Psoas muscle (tissue), 8 donors: Measurements from ENCODE around the gene MXRA7. TPM values are rescaled to one million over a fixed set of nuclear protein-coding genes. Genes with fewer than 3 reads are reported as not detected.

ENCODE experiments used
- ATAC-seq, 4 donors: fragments of 200-7000 bp; cut with Tn5 transposase; one replicate each; pipeline ENCODE4 v1.9.1; 2020; ENCODE audit warnings: moderate library complexity in 3 of 4, mild to moderate bottlenecking in 2 of 4
- DNase-seq, 2 donors: peaks; one replicate each; pipeline ENCODE4 v3.0.0-alpha.2; 2020
- H3K27ac ChIP-seq: fragments of 200-600 bp; one replicate; pipeline ENCODE4 v1.8.0; 2022
- H3K27me3 ChIP-seq, 3 donors: fragments of 200-600 bp in 1 of 3; one replicate each; pipeline versions ENCODE4 v1.6.1 to v1.8.0; 2013 to 2022; ENCODE audit warnings: low read length in 2 of 3, mild to moderate bottlenecking in 2 of 3, moderate library complexity in 1 of 3; ENCODE audit not compliant: insufficient read depth in 3 of 3
- H3K36me3 ChIP-seq, 2 donors: fragments of 200-600 bp in 1 of 2; one replicate each; pipeline versions ENCODE4 v1.6.1 to v1.8.0; 2013 to 2022; ENCODE audit warnings: low read depth in 1 of 2, mild to moderate bottlenecking in 1 of 2, moderate library complexity in 1 of 2; ENCODE audit not compliant: insufficient read depth in 1 of 2
- H3K4me1 ChIP-seq: fragments of 200-600 bp; one replicate; pipeline ENCODE4 v1.8.0; 2022
- H3K4me3 ChIP-seq: fragments of 200-600 bp; one replicate; pipeline ENCODE4 v1.8.0; 2022; ENCODE audit warnings: mild to moderate bottlenecking
- H3K9me3 ChIP-seq: fragments of 200-600 bp; one replicate; pipeline ENCODE4 v1.8.0; 2022
- WGBS, 3 donors: extraction: QIAGEN DNeasy Blood & Tissue Kit; methylation state at CpG; one replicate each; pipeline versions ENCODE4 v1.1.6 to v1.1.7; 2013; 5-methylcytosine and 5-hydroxymethylcytosine counted together
- intact Hi-C, 2 donors: fragments of 100-400 bp; cut with DNase I; formaldehyde crosslinking; loops; one replicate each; pipeline versions ENCODE4 v1.11.0 to v1.14.2; 2022
- polyA plus RNA-seq, 3 donors: library from polyadenylated mRNA; stranded (reverse); fragments of 200-250 nt; gene quantifications; one replicate each; pipeline ENCODE4 v1.2.3, GENCODE V29; 2013
- total RNA-seq, 4 donors: library from RNA; stranded (reverse); fragmentation: NEBNext Ultra II Directional in 2 of 4; extraction: Animal tissue kit (Norgen Biotek cat#: 25700) in 2 of 4; gene quantifications; one replicate each; pipeline versions ENCODE4 v1.2.1 to v1.2.4, GENCODE V29; 2021 to 2023
- TF ChIP-seq, protein P1 (sequence below): fragments of 200-600 bp; IDR thresholded peaks from one replicate; pipeline ENCODE4 v1.8.0; 2022; ENCODE audit warnings: antibody characterized with exemption
- donor health status: healthy with polysubstance abuse.
- donor health status: DM: no; HTN: no; CAD: no; lungs with moderate emphysema.
- donor health status: Bipolar disorder and iron deficiency.
- donor health status: healthy.
- donor health status: DM: yes; HTN: yes; CAD: no.
- donor health status: DM: no; HTN: no; CAD: no.
- donor health status: DM: no; HTN: no; CAD: no.
- donor health status: DM: yes; HTN: yes; CAD: no.

The MXRA7 gene
- total and polyA plus RNA-seq, 7 donors: 34.6 to 75.1 (median 43.2) TPM

DNA sequence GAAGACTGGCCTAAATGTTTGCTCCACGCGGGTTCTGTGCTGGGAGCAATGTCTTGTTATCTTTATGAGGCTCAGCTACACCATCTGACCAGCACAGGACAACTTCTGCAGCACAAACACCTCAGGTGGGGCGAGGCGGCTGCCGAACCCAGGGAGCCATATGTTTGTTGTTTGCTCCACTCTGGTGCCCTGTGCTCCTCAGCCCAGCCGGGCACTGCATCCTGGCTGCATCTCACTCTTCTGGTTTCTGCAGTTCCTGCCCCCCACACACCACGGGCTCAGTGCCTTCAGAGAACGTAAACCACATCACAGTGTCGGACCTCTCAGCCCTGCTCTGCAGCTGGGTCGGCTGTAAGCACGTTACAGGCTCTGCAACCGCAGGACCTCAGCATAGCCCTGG, 32.4 kb downstream of the MXRA7 start:
- Histone ChIP-seq H3K4me3 (no peak overlapping the region), H3K27me3 (no peaks in the 10 kb centered on the region), H3K27ac (no peak overlapping the region), H3K4me1 (no peaks in the 10 kb centered on the region), H3K36me3 (peaks cover 0 to 43% of the 10 kb centered on the region in 2 donors), H3K9me3 (no peaks in the 10 kb centered on the region)
- intact Hi-C loops: no loop called here
- DNase-seq (no peak), ATAC-seq (no peak)
- TF ChIP-seq, protein P1, sequence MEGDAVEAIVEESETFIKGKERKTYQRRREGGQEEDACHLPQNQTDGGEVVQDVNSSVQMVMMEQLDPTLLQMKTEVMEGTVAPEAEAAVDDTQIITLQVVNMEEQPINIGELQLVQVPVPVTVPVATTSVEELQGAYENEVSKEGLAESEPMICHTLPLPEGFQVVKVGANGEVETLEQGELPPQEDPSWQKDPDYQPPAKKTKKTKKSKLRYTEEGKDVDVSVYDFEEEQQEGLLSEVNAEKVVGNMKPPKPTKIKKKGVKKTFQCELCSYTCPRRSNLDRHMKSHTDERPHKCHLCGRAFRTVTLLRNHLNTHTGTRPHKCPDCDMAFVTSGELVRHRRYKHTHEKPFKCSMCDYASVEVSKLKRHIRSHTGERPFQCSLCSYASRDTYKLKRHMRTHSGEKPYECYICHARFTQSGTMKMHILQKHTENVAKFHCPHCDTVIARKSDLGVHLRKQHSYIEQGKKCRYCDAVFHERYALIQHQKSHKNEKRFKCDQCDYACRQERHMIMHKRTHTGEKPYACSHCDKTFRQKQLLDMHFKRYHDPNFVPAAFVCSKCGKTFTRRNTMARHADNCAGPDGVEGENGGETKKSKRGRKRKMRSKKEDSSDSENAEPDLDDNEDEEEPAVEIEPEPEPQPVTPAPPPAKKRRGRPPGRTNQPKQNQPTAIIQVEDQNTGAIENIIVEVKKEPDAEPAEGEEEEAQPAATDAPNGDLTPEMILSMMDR: no peak
- WGBS, 3 donors: 80 to 85% (median 81%) methylated on average over 12 of the region's 12 CpGs

DNA sequence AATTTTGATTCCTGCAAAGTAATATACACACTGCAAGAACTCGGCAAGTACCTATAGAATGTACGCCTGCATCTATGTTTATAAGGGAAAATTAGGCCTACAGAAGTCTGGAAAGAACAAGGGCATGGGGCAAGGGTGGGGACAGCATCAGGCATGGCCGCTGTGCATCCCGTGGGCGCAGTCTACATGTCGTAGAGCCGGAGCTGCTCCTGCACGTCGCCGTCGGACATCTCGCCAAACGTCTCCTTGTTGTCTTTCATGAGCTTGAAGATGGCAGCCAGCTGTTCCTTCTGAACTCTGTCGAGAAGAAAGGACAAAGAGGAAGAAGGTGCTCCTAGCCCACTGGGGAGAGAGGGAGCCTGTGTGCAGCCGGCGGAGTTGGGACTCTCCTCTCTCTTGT, 33.4 kb downstream of the MXRA7 start:
- intact Hi-C loops: no loop called here
- no peak for DNase-seq
- no peak for ATAC-seq
- WGBS, 3 donors: 85 to 91% (median 87%) methylated on average over 16 of the region's 16 CpGs
- peaks cover 5% of the 10 kb centered on the region for H3K4me1 ChIP-seq
- H3K9me3 ChIP-seq: no peaks in the 10 kb centered on the region
- H3K36me3 ChIP-seq: peaks cover 0 to 34% of the 10 kb centered on the region in 2 donors
- TF ChIP-seq, protein P1: no peak
- no peak overlapping the region for H3K4me3 ChIP-seq
- no peaks in the 10 kb centered on the region for H3K27me3 ChIP-seq
- no peak overlapping the region for H3K27ac ChIP-seq

- intact Hi-C loops: no loop called here
- 85 to 96% (median 90%) methylated on average over 6 of the region's 6 CpGs for WGBS, 3 donors
- no peaks in the 10 kb centered on the region for H3K9me3 ChIP-seq
- ATAC-seq (no peak), DNase-seq (no peak)
- H3K27ac ChIP-seq: no peak overlapping the region
- H3K4me1 ChIP-seq: peaks cover 7% of the 10 kb centered on the region
- TF ChIP-seq, protein P1: no peak
- H3K36me3 ChIP-seq: peaks cover 0 to 27% of the 10 kb centered on the region in 2 donors
- H3K27me3 ChIP-seq: no peaks in the 10 kb centered on the region
- no peak overlapping the region for H3K4me3 ChIP-seq
These were observed 34.1 kb downstream of the MXRA7 start for GRCh38 chr17:76676629-76677028.

- Histone ChIP-seq H3K27me3 (no peaks in the 10 kb centered on the region), H3K9me3 (no peaks in the 10 kb centered on the region), H3K4me3 (no peak overlapping the region), H3K27ac (no peak overlapping the region), H3K36me3 (peaks cover 0 to 23% of the 10 kb centered on the region in 2 donors), H3K4me1 (peaks cover 7% of the 10 kb centered on the region)
- TF ChIP-seq, protein P1: no peak
- ATAC-seq (no peak), DNase-seq (no peak)
- 89 to 96% (median 93%) methylated on average over 6 of the region's 6 CpGs for WGBS, 3 donors
- intact Hi-C loops: no loop called here
These were observed 35.1 kb downstream of the MXRA7 start for GRCh38 chr17:76675648-76676047.

DNA sequence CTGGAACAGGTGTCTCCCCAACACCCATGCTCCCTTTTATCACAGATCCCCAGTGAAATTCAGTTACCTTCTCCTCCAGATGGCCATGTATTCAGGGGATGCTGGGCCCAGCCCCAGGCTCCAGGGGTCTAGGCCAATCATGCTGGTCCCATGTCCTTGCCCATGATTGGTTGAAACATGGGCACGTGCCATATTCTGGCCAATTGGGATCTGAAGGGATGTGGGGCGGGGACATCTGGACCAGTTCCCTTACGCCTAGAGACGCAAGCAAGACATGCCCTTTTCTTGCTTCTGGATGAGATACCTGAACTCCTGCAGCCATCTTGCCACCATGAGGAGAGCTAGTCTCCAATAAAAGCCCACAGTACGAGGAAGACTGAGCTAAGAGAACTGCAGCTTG, 36.2 kb downstream of the MXRA7 start:
- no peak for ATAC-seq
- DNase-seq: no peak
- Histone ChIP-seq H3K9me3 (no peaks in the 10 kb centered on the region), H3K4me3 (no peak overlapping the region), H3K4me1 (peaks cover 7% of the 10 kb centered on the region), H3K36me3 (peaks cover 0 to 18% of the 10 kb centered on the region in 2 donors), H3K27me3 (no peaks in the 10 kb centered on the region), H3K27ac (no peak overlapping the region)
- 95 to 98% (median 95%) methylated on average over 5 of the region's 5 CpGs for whole genome bisulfite sequencing, 3 donors
- intact Hi-C loops: no loop called here
- TF ChIP-seq, protein P1: no peak
